Calu3 (cell line): ENCODE measurements around the gene AMPD3. TPM values are rescaled to one million over a fixed set of nuclear protein-coding genes. Genes with fewer than 3 reads are reported as not detected.

Experiments used
- BruUV-seq: library from RNA; stranded (reverse); fragments of 400-500 nt; replicated peaks from 2 replicates; lab custom pipeline; 2021; lab: Mats Ljungman, UMichigan
- CTCF ChIA-PET: fragments of 300-600 bp; sonication (Branson Sonifier 250); formaldehyde crosslinking; loops from one replicate; lab custom pipeline; 2022; ENCODE audit warnings: antibody characterized with exemption; lab: Charles Lee
- DNase-seq: peaks from one replicate; pipeline ENCODE4 v3.0.0; 2022
- H3K27ac Mint-ChIP-seq: one replicate; pipeline ENCODE4 v1.8.0; 2022; ENCODE audit warnings: mixed read lengths; ENCODE audit not compliant: unreplicated experiment
- H3K27me3 Mint-ChIP-seq: one replicate; pipeline ENCODE4 v1.8.0; 2022; ENCODE audit warnings: mixed read lengths; ENCODE audit not compliant: unreplicated experiment
- H3K36me3 Mint-ChIP-seq: one replicate; pipeline ENCODE4 v1.8.0; 2022; ENCODE audit warnings: mild to moderate bottlenecking, moderate library complexity, mixed read lengths; ENCODE audit not compliant: insufficient read depth, unreplicated experiment
- H3K4me1 Mint-ChIP-seq: one replicate; pipeline ENCODE4 v1.8.0; 2022; ENCODE audit warnings: mild to moderate bottlenecking, low read depth, mixed read lengths; ENCODE audit not compliant: unreplicated experiment
- H3K4me3 Mint-ChIP-seq: one replicate; pipeline ENCODE4 v1.8.0; 2022; ENCODE audit warnings: mild to moderate bottlenecking, low read depth, moderate library complexity, mixed read lengths; ENCODE audit not compliant: unreplicated experiment
- H3K9me3 Mint-ChIP-seq: one replicate; pipeline ENCODE4 v1.8.0; 2022; ENCODE audit warnings: low read depth, mixed read lengths; ENCODE audit not compliant: unreplicated experiment
- CTCF ChIP-seq: fragments of 200-600 bp; IDR thresholded peaks from one replicate; pipeline ENCODE4 v1.8.0; 2022; ENCODE audit warnings: antibody characterized with exemption; ENCODE audit not compliant: unreplicated experiment
- intact Hi-C: fragments of 100-400 bp; cut with micrococcal nuclease; formaldehyde crosslinking; loops from one replicate; pipeline ENCODE4 v1.10.0; 2022; ENCODE audit not compliant: unreplicated experiment
- total RNA-seq: library from RNA; stranded (reverse); gene quantifications from 2 replicates; pipeline ENCODE4 v1.2.3, GENCODE V29; 2022

Gene AMPD3
- total RNA-seq, 1 experiment from 2014 or later = 2.1 TPM

GRCh38 chr11:10543782-10544181 lies 88.7 kb downstream of the AMPD3 start:
- no peak overlapping the region for H3K4me3 Mint-ChIP-seq
- CTCF ChIA-PET = interaction anchor here (0.9 kb wide), 1 partner anchor 17 kb away, joined by 3 read pairs; no protein-coding TSS in a partner anchor
- peaks cover 22% of the 10 kb centered on the region for H3K36me3 Mint-ChIP-seq
- no TSS peak for BruUV-seq
- H3K4me1 Mint-ChIP-seq = peaks cover 16% of the 10 kb centered on the region
- no peaks in the 10 kb centered on the region for H3K27me3 Mint-ChIP-seq
- intact Hi-C loops = no loop called here
- no peak for TF ChIP-seq CTCF
- no peaks in the 10 kb centered on the region for H3K9me3 Mint-ChIP-seq
- DNase-seq = no peak
- H3K27ac Mint-ChIP-seq = no peak overlapping the region

DNA sequence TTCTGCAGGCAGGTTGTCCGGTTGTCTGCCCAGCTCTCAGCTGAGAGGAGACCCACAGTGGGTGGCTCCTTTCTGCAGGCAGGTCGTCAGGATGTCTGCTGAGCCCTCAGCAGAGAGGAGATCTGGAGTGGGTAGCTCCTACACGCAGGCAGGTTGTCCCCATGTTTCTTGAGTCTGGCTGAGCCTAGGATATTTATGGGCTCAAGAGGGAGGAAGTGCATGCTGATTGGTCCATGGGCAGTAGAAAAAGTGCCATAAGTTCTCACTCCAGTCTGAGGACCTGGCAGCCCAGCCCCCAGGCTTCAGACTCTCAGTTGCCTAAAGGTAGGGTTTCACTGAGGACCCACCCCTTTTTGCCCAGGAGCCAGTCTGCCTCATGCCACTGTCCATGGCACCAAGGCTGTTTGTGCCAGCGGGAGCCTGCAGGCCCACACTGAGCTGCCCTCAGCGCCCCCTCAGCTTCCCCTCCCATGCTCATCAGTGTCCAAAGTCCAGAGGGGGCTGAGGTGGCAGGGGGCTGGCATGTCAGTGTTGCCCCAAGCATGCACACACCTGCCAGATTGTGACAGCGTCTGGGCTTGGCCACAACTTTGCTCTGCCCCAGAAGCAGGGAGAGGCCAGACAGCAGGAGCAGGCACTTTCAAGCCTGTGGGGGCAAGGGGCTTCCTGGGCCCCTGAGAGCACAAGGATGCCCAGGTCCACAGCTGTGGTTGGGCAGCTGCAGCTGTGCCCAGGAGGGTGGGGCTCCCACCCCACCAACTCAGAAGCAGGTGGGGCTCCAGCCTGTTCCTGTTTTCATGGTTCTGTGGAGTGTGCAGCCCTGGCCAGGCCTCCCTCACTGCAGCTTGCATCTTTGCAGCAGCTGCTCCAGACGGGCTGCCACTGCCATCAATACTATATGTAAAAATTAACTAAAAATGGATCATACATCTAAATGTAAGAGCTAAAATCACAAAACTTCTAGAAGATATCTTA lies 89.7 kb downstream of the AMPD3 start:
- peaks cover 17% of the 10 kb centered on the region for H3K36me3 Mint-ChIP-seq
- intact Hi-C loops = no loop called here
- no peak overlapping the region for H3K27ac Mint-ChIP-seq
- TF ChIP-seq CTCF = no peak
- CTCF ChIA-PET = interaction anchor here (0.5 to 0.9 kb wide), 2 partner anchors 16 to 69 kb away, joined by 3 to 4 read pairs; no protein-coding TSS in a partner anchor
- H3K4me1 Mint-ChIP-seq = peaks cover 10% of the 10 kb centered on the region
- no peaks in the 10 kb centered on the region for H3K27me3 Mint-ChIP-seq
- BruUV-seq = no TSS peak
- H3K9me3 Mint-ChIP-seq = no peaks in the 10 kb centered on the region
- H3K4me3 Mint-ChIP-seq = no peak overlapping the region
- DNase-seq = no peak

DNA sequence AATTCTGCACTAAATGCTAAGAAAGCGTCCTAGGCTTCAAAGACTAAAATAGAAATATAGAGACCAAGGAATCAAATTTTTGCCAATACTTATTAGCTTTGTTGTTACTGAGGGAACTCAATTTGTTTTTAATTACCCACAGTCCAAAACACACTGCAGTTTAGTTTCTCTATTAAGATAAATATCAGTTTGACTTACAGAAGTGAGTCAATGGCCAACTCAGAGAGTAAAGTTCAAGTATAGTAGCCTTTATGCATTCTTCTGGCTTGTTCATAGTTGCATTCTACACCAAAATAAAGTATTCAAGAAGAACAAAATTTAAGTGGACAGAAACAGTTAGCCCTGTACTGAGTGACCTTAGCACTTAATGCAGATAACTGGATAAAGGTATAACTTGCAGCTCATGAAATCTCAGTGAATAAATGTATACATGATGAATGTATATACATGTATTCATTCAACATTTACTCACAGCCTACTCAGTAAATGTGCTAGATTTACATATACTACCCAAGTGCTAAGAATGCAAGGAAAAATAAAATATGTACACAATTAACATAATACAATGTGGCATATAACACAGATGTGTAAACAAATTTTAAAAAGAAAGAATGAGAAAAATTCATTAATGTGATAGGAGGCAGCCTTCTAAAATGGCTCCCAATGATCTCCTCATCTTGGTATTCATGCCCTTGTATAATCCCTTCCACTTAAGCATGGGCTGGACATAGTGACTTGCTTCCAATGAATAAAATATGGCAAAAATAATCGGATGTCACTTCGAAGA lies 95.6 kb downstream of the AMPD3 start:
- Mint-ChIP-seq H3K27ac (no peak overlapping the region), H3K4me3 (no peak overlapping the region), H3K4me1 (peaks cover 15% of the 10 kb centered on the region), H3K36me3 (no peaks in the 10 kb centered on the region), H3K9me3 (peaks cover 5% of the 10 kb centered on the region), H3K27me3 (no peaks in the 10 kb centered on the region)
- BruUV-seq = no TSS peak
- no peak for DNase-seq
- TF ChIP-seq CTCF = no peak
- CTCF ChIA-PET = interaction anchor here (1.9 kb wide), 1 partner anchor 10 kb away, joined by 7 read pairs; the partner anchor contains the start of gene RNF141
- intact Hi-C loops = no loop called here

DNA sequence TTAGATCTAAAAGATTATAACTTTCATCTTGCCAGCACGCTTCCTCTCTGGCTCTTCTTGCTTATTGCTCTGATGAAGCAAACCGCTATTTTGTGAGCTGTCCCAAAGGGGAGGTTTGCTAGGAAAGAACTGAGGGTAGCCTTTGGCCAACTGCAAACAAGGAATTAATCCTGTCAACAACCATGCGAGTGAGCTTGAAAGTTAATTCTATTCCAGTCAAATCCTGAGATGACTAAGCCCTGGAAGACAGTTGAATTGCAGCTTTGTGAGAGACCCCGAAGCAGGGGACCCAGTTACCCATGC lies 96.2 kb downstream of the AMPD3 start:
- peaks cover 5% of the 10 kb centered on the region for H3K9me3 Mint-ChIP-seq
- intact Hi-C loops = no loop called here
- no peak for DNase-seq
- no TSS peak for BruUV-seq
- H3K4me1 Mint-ChIP-seq = peaks cover 15% of the 10 kb centered on the region
- CTCF ChIA-PET = interaction anchor here (1.9 kb wide), 1 partner anchor 10 kb away, joined by 7 read pairs; the partner anchor contains the start of gene RNF141
- H3K4me3 Mint-ChIP-seq = no peak overlapping the region
- H3K36me3 Mint-ChIP-seq = no peaks in the 10 kb centered on the region
- no peaks in the 10 kb centered on the region for H3K27me3 Mint-ChIP-seq
- no peak overlapping the region for H3K27ac Mint-ChIP-seq
- no peak for TF ChIP-seq CTCF
